PC-9 (cell line): ENCODE measurements around the gene GDF10. TPM values are rescaled to one million over a fixed set of nuclear protein-coding genes. Genes with fewer than 3 reads are reported as not detected.

Experiments used
- BruUV-seq: library from RNA; stranded (reverse); fragments of 400-500 nt; replicated peaks from 2 replicates; lab custom pipeline; 2021; lab: Mats Ljungman, UMichigan
- CTCF ChIA-PET: fragments of 300-600 bp; sonication (Branson Sonifier 250); formaldehyde crosslinking; loops from one replicate; lab custom pipeline; 2022; ENCODE audit warnings: antibody characterized with exemption; lab: Charles Lee
- POLR2A ChIA-PET: fragments of 300-600 bp; sonication (Branson Sonifier 250); formaldehyde crosslinking; loops from one replicate; lab custom pipeline; 2022; ENCODE audit warnings: antibody characterized with exemption; ENCODE audit not compliant: unreplicated experiment; lab: Charles Lee
- DNase-seq, 2 experiments: peaks; one replicate each; pipeline versions ENCODE4 v3.0.0 to v3.0.0-alpha.2; 2015 to 2022; ENCODE audit warnings: mixed read lengths in 1 of 2
- H2AFZ ChIP-seq: fragments of 200-600 bp; sonication (generic); 2 replicates; pipeline ENCODE4 v1.8.1; 2017; ENCODE audit warnings: antibody characterized with exemption
- H3F3A ChIP-seq: fragments of 200-600 bp; sonication (generic); 2 replicates; pipeline ENCODE4 v1.8.1; 2017; ENCODE audit warnings: antibody characterized with exemption, mild to moderate bottlenecking, low read depth; ENCODE audit not compliant: insufficient read depth
- H3K27ac ChIP-seq: fragments of 200-600 bp; sonication (generic); 2 replicates; pipeline ENCODE4 v1.6.1; 2016; ENCODE audit warnings: mixed run types
- H3K27me3 ChIP-seq: fragments of 200-600 bp; sonication (generic); 2 replicates; pipeline ENCODE4 v1.6.1; 2016; ENCODE audit warnings: low read depth, mixed run types; ENCODE audit not compliant: insufficient read depth
- H3K36me3 ChIP-seq: fragments of 200-600 bp; sonication (generic); 2 replicates; pipeline ENCODE4 v1.6.1; 2016; ENCODE audit warnings: low read depth, mixed run types
- H3K4me1 ChIP-seq: fragments of 200-600 bp; sonication (generic); replicated peaks from 2 replicates; pipeline ENCODE4 v1.6.1; 2016; ENCODE audit warnings: mixed run types; ENCODE audit not compliant: insufficient read depth
- H3K4me2 ChIP-seq: fragments of 200-600 bp; sonication (generic); 2 replicates; pipeline ENCODE4 v1.6.1; 2017; ENCODE audit warnings: mixed run types
- H3K4me3 ChIP-seq: fragments of 200-600 bp; sonication (generic); 2 replicates; pipeline ENCODE4 v1.6.1; 2016; ENCODE audit warnings: mixed run types
- H3K79me2 ChIP-seq: fragments of 200-600 bp; sonication (generic); 2 replicates; pipeline ENCODE4 v1.6.1; 2017; ENCODE audit warnings: low read depth, mixed run types
- H3K9me2 ChIP-seq: fragments of 200-600 bp; sonication (generic); 2 replicates; pipeline ENCODE4 v1.8.1; 2017; ENCODE audit warnings: mild to moderate bottlenecking; ENCODE audit not compliant: insufficient read depth
- H3K9me3 ChIP-seq: fragments of 200-600 bp; sonication (generic); 2 replicates; pipeline ENCODE4 v1.8.1; 2016; ENCODE audit warnings: low read depth; ENCODE audit not compliant: insufficient read depth
- H4K20me1 ChIP-seq: fragments of 200-600 bp; sonication (generic); 2 replicates; pipeline ENCODE4 v1.8.1; 2017; ENCODE audit not compliant: insufficient read depth
- CTCF ChIP-seq: fragments of 200-600 bp; sonication (generic); conservative IDR thresholded peaks from 2 replicates; pipeline ENCODE4 v1.6.1; 2017; ENCODE audit warnings: mixed run types, antibody characterized with exemption, mild to moderate bottlenecking, moderate library complexity
- EZH2 ChIP-seq: fragments of 200-600 bp; sonication (generic); IDR thresholded peaks from 2 replicates; pipeline ENCODE4 v1.8.0; 2017; ENCODE audit warnings: antibody characterized with exemption, low read depth
- intact Hi-C: fragments of 100-400 bp; cut with micrococcal nuclease; formaldehyde crosslinking; loops from one replicate; pipeline ENCODE4 v1.10.0; 2022; ENCODE audit not compliant: unreplicated experiment
- total RNA-seq: library from RNA; stranded (reverse); gene quantifications from 2 replicates; pipeline ENCODE4 v1.2.3, GENCODE V29; 2021

The GDF10 gene
- total RNA-seq, 1 experiment from 2014 or later, result not detected

GRCh38 chr10:47286116-47286505, 13.9 kb upstream of the GDF10 start:
- Histone ChIP-seq H3K4me1 (no peaks in the 10 kb centered on the region), H3K36me3 (no peaks in the 10 kb centered on the region), H3K79me2 (no peaks in the 10 kb centered on the region), H3K27me3 (peaks cover 13% of the 10 kb centered on the region), H2AFZ (no peak overlapping the region), H3K27ac (no peak overlapping the region), H3K9me2 (no peaks in the 10 kb centered on the region), H3K4me3 (no peak overlapping the region), H3F3A (no peaks in the 10 kb centered on the region), H4K20me1 (no peaks in the 10 kb centered on the region), H3K9me3 (no peaks in the 10 kb centered on the region), H3K4me2 (no peak overlapping the region)
- ChIA-PET POLR2A (no interaction called here), CTCF (no interaction called here)
- intact Hi-C loops, result no loop called here
- TF ChIP-seq CTCF (no peak), EZH2 (no peak)
- DNase-seq, result no peak
- BruUV-seq, result no TSS peak

- Histone ChIP-seq H3K4me2 (no peak overlapping the region), H3K36me3 (no peaks in the 10 kb centered on the region), H2AFZ (no peak overlapping the region), H3K79me2 (no peaks in the 10 kb centered on the region), H4K20me1 (no peaks in the 10 kb centered on the region), H3K9me2 (no peaks in the 10 kb centered on the region), H3F3A (no peaks in the 10 kb centered on the region), H3K9me3 (no peaks in the 10 kb centered on the region), H3K27ac (no peak overlapping the region), H3K27me3 (peaks cover 17% of the 10 kb centered on the region), H3K4me3 (no peak overlapping the region), H3K4me1 (no peaks in the 10 kb centered on the region)
- BruUV-seq, result no TSS peak
- intact Hi-C loops, result no loop called here
- ChIA-PET POLR2A (interaction anchor here (0.6 kb wide), 1 partner anchor 53 kb away, joined by 4 read pairs; no protein-coding TSS in a partner anchor), CTCF (interaction anchor here (0.7 to 0.9 kb wide), 2 partner anchors 26 to 49 kb away, joined by 3 read pairs; no protein-coding TSS in a partner anchor)
- no peak for DNase-seq
- TF ChIP-seq EZH2 (no peak), CTCF (no peak)
Observed at GRCh38 chr10:47286591-47287315, 13.2 kb upstream of the GDF10 start.

- intact Hi-C loops, result no loop called here
- H3K9me3 ChIP-seq, result no peaks in the 10 kb centered on the region
- no peaks in the 10 kb centered on the region for H3F3A ChIP-seq
- no peaks in the 10 kb centered on the region for H3K36me3 ChIP-seq
- H3K4me2 ChIP-seq, result no peak overlapping the region
- TF ChIP-seq EZH2, result no peak
- no peak for TF ChIP-seq CTCF
- no TSS peak for BruUV-seq
- no peak overlapping the region for H3K4me3 ChIP-seq
- peaks cover 17% of the 10 kb centered on the region for H3K27me3 ChIP-seq
- H3K27ac ChIP-seq, result no peak overlapping the region
- no peaks in the 10 kb centered on the region for H3K4me1 ChIP-seq
- H3K9me2 ChIP-seq, result no peaks in the 10 kb centered on the region
- DNase-seq, result peak in 1 of 2 experiments; percentile 56
- no peaks in the 10 kb centered on the region for H3K79me2 ChIP-seq
- ChIA-PET POLR2A (interaction anchor here (0.6 kb wide), 1 partner anchor 53 kb away, joined by 4 read pairs; no protein-coding TSS in a partner anchor), CTCF (interaction anchor here (0.7 to 0.9 kb wide), 2 partner anchors 26 to 50 kb away, joined by 3 read pairs; no protein-coding TSS in a partner anchor)
- H4K20me1 ChIP-seq, result no peaks in the 10 kb centered on the region
- no peak overlapping the region for H2AFZ ChIP-seq
Observed at GRCh38 chr10:47287365-47287802, 12.6 kb upstream of the GDF10 start.
